Measurements from ENCODE around the gene MACROD1. TPM values are rescaled to one million over a fixed set of nuclear protein-coding genes. Genes with fewer than 3 reads are reported as not detected.
"Not testable (repeated sequence)": the region's sequence is repeated elsewhere in the genome, so short reads cannot be mapped to it uniquely, and the experiment has no call there.

Gene MACROD1
- polyA plus RNA-seq, 1 experiment: 8.1 TPM

GRCh38 chr11:63978551-63979239 lies 187.2 kb downstream of the MACROD1 start:
- CTCF ChIA-PET: interaction anchor here (0.7 to 1.6 kb wide), 2 partner anchors 142 to 1221 kb away, joined by 4 to 8 read pairs; no protein-coding TSS in a partner anchor
- DNase-seq (ENCODE audit: low read depth, low spot score): no peak
- POLR2A ChIA-PET: no interaction called here

GRCh38 chr11:63974259-63975143 lies 191.4 kb downstream of the MACROD1 start, which contains the start of gene COX8A:
Gene COX8A, plus strand, starts transcription at chr11:63974620. Its CDS starts 61 bp downstream, at chr11:63974681.
- TF ChIP-seq CTCF (IDR thresholded peaks at IDR 0.05; ENCODE audit: low read depth, low read length): peak; percentile 21
- peak within 1 kb of the TSS; percentile 92 for H3K27ac ChIP-seq (ENCODE audit: low read depth, low read length)
- H3K9me3 ChIP-seq (ENCODE audit: control insufficient read depth, insufficient read depth, low read length): peaks cover 3% of the 10 kb centered on the region; the same call in 1 of the 2 replicates
- DNase-seq (ENCODE audit: low read depth, low spot score): peak; percentile 99
- ChIA-PET POLR2A (interaction anchor here (0.6 to 1.2 kb wide), 5 partner anchors 13 to 1143 kb away, joined by 3 to 6 read pairs (median 3); partner anchors contain the start of genes MARK2 and STX5), CTCF (no interaction called here)
- no peaks in the 10 kb centered on the region for H3K27me3 ChIP-seq (ENCODE audit: control insufficient read depth, insufficient read depth, low read length)
- H3K4me3 ChIP-seq (ENCODE audit: low read depth, low read length): peak within 1 kb of the TSS; percentile 99

More at GRCh38 chr11:63978551-63979239, 187.2 kb downstream of the MACROD1 start:
- no peak for TF ChIP-seq CTCF (IDR thresholded peaks at IDR 0.05; ENCODE audit: low read depth, low read length)
- Histone ChIP-seq H3K27me3 (ENCODE audit: control insufficient read depth, insufficient read depth, low read length) (no peaks in the 10 kb centered on the region), H3K27ac (ENCODE audit: low read depth, low read length) (no peak overlapping the region), H3K4me3 (ENCODE audit: low read depth, low read length) (no peak overlapping the region), H3K9me3 (ENCODE audit: control insufficient read depth, insufficient read depth, low read length) (peaks cover 3% of the 10 kb centered on the region; the same call in 1 of the 2 replicates)

- POLR2A ChIA-PET: interaction anchor here (0.6 to 1.2 kb wide), 2 partner anchors 12 to 160 kb away, joined by 3 to 6 read pairs; no protein-coding TSS in a partner anchor
- H3K27me3 ChIP-seq (ENCODE audit: control insufficient read depth, insufficient read depth, low read length); H3K27ac ChIP-seq (ENCODE audit: low read depth, low read length); DNase-seq (ENCODE audit: low read depth, low spot score); H3K4me3 ChIP-seq (ENCODE audit: low read depth, low read length); H3K9me3 ChIP-seq (ENCODE audit: control insufficient read depth, insufficient read depth, low read length); CTCF ChIA-PET: not testable (repeated sequence)
Observed at GRCh38 chr11:63973912-63974258, 192.0 kb downstream of the MACROD1 start.

- no peak for DNase-seq (ENCODE audit: low read depth, low spot score)
- TF ChIP-seq CTCF (IDR thresholded peaks at IDR 0.05; ENCODE audit: low read depth, low read length): no peak
- no peaks in the 10 kb centered on the region for H3K27me3 ChIP-seq (ENCODE audit: control insufficient read depth, insufficient read depth, low read length)
- no peak overlapping the region for H3K4me3 ChIP-seq (ENCODE audit: low read depth, low read length)
- ChIA-PET POLR2A (interaction anchor here (0.7 kb wide), 1 partner anchor 79 kb away, joined by 7 read pairs; no protein-coding TSS in a partner anchor), CTCF (no interaction called here)
- peaks cover 3% of the 10 kb centered on the region; the same call in 1 of the 2 replicates for H3K9me3 ChIP-seq (ENCODE audit: control insufficient read depth, insufficient read depth, low read length)
- H3K27ac ChIP-seq (ENCODE audit: low read depth, low read length): no peak overlapping the region
Observed at GRCh38 chr11:63970902-63971301, 195.0 kb downstream of the MACROD1 start.

GRCh38 chr11:63969461-63969860 lies 196.5 kb downstream of the MACROD1 start:
- POLR2A ChIA-PET: no interaction called here
- Histone ChIP-seq H3K27me3 (ENCODE audit: control insufficient read depth, insufficient read depth, low read length) (no peaks in the 10 kb centered on the region), H3K4me3 (ENCODE audit: low read depth, low read length) (no peak overlapping the region), H3K27ac (ENCODE audit: low read depth, low read length) (no peak overlapping the region), H3K9me3 (ENCODE audit: control insufficient read depth, insufficient read depth, low read length) (no peaks in the 10 kb centered on the region; the same call in 1 of the 2 replicates)
- CTCF ChIA-PET: interaction anchor here (2.2 kb wide), 1 partner anchor 24 kb away, joined by 5 read pairs; no protein-coding TSS in a partner anchor
- no peak for TF ChIP-seq CTCF (IDR thresholded peaks at IDR 0.05; ENCODE audit: low read depth, low read length)
- DNase-seq (ENCODE audit: low read depth, low spot score): no peak

All from AG04450 (cell line).